NCI-H1048 (cell line): ENCODE measurements around the gene C11orf98.
"Not testable (repeated sequence)": the region's sequence is repeated elsewhere in the genome, so short reads cannot be mapped to it uniquely, and the experiment has no call there.

Experiments used
- DNase-seq: peaks from one replicate; lab custom pipeline; 2025; lab: John Stamatoyannopoulos, UW

C11orf98 gene

GRCh38 chr11:62682518-62682917, 17.5 kb upstream of the C11orf98 start:
- no peak for DNase-seq

- no peak for DNase-seq
Measured at GRCh38 chr11:62680825-62681240, 15.8 kb upstream of the C11orf98 start.

- DNase-seq: no peak
Measured at GRCh38 chr11:62678770-62679696, 14.0 kb upstream of the C11orf98 start, which contains the start of gene UBXN1. Gene UBXN1, minus strand, starts transcription at chr11:62679073. Its CDS starts 150 bp downstream, at chr11:62678923.

GRCh38 chr11:62678433-62678769, 13.4 kb upstream of the C11orf98 start:
- no peak for DNase-seq

GRCh38 chr11:62677714-62678113, 12.7 kb upstream of the C11orf98 start:
- DNase-seq: no peak

GRCh38 chr11:62677156-62677555, 12.1 kb upstream of the C11orf98 start:
- no peak for DNase-seq

- no peak for DNase-seq
Measured at GRCh38 chr11:62676698-62677097, 11.7 kb upstream of the C11orf98 start.

GRCh38 chr11:62675415-62675814, 10.4 kb upstream of the C11orf98 start:
- not testable (repeated sequence) for DNase-seq

- DNase-seq: no peak
Measured at GRCh38 chr11:62673196-62673525, 8.2 kb upstream of the C11orf98 start.

- peak; percentile 68 for DNase-seq
Measured at GRCh38 chr11:62671608-62672389, 6.8 kb upstream of the C11orf98 start, which contains the start of the genes LBHD1 and UQCC3. Gene LBHD1, minus strand, starts transcription at chr11:62672267. Its CDS starts 2,236 bp downstream, at chr11:62670031. Gene UQCC3, plus strand, starts transcription at chr11:62671673. Its CDS starts 73 bp downstream, at chr11:62671746.

GRCh38 chr11:62671236-62671607, 6.2 kb upstream of the C11orf98 start:
- no peak for DNase-seq

- no peak for DNase-seq
Measured at GRCh38 chr11:62669420-62670161, 4.6 kb upstream of the C11orf98 start.

GRCh38 chr11:62667460-62667859, 2.5 kb upstream of the C11orf98 start:
- no peak for DNase-seq

GRCh38 chr11:62666259-62666926, 1.4 kb upstream of the C11orf98 start:
- no peak for DNase-seq

- no peak for DNase-seq
Measured at GRCh38 chr11:62665599-62666258, 719 bp upstream of the C11orf98 start.

- DNase-seq: no peak
Measured at GRCh38 chr11:62664405-62665074, 470 bp downstream of the C11orf98 start.

- no peak for DNase-seq
Measured at GRCh38 chr11:62656796-62657429, 8.1 kb downstream of the C11orf98 start.

- no peak for DNase-seq
Measured at GRCh38 chr11:62654297-62654696, 10.7 kb downstream of the C11orf98 start.

- no peak for DNase-seq
Measured at GRCh38 chr11:62652161-62653006, 12.6 kb downstream of the C11orf98 start.
